Measurements from ENCODE around the gene GNG7.
"Not testable (repeated sequence)": the region's sequence is repeated elsewhere in the genome, so short reads cannot be mapped to it uniquely, and the experiment has no call there.

GNG7 gene

DNA sequence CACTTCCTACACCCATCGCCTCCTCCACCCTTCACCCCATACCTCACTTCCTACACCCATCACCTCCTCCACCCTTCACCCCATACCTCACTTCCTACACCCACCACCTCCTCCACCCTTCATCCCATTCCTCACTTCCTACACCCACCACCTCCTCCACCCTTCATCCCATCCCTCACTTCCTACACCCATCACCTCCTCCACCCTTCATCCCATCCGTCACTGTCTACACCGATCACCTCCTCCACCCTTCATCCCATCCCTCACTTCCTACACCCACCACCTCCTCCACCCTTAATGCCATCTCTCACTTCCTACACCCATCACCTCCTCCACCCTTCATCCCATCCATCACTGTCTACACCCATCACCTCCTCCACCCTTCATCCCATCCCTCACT is 10.7 kb upstream of the GNG7 start:
- not testable (repeated sequence) for DNase-seq (ENCODE audit: low spot score)

DNA sequence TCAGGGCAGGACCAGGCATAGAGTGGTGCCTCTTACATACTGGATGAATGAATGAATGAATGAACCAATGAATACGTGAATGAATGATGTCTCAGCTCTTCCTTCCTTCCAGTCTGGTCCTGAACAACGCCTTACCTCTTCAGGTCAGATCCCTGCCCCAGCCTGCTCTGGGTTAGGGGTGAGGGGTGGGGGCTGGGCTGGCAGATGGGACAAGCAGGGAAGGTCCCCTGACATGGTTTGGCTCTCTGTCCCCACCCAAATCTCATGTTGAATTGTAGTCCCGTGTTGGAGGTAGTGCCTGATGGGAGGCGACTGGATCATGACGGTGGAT is 9.3 kb upstream of the GNG7 start:
- DNase-seq (ENCODE audit: low spot score): no peak

DNA sequence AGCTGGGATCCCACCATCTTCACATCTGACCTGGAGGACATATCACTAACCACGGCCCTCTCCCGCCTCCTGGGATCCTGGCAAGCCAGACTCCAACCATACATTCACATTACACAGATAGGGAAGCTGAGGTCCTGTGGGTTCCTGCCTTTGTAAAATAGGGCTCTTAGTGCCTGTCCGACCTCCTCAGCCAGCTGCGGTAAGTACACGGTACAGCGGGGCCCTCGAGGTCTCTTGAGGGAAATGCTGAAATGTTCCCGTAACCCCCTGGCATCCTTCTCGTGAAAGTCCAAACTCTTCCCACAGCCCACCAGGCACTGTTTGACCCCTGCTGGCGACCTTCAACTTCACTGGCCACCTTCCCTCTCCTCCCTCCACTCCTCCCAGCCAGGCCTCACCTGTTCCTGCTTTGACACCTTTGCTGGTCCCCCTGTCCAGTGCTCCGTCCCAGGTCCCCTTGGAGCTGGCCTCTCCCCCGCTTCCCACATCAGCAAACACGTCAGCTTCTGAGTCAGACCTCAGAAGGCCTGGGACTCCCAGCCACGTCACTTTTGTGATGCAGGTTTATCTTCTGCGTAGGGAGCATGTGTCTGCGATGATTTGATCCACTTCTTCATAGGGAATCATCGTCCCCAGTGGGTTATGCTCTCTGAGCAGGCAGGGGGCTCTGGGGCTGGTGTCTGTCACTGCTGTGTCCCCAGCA is 8.8 kb upstream of the GNG7 start:
- no peak for DNase-seq (ENCODE audit: low spot score)

DNA sequence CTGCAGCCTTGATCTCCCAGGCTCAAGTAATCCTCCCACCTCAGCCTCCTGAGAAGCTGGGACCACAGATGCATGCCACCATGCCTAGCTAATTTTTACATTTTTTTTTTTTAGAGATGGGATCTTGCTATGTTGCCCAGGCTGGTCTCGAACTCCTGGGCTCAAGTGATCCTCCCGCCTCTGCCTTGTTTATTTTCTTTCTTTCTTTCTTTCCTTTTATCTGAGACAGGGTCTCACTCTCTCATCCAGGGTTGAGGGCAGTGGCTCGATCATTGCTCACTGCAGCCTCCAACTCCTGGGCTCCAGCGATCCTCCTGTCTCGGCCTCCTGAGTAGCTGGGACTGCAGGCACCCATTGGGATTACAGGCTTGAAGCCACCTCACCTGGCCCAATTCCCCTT is 3.8 kb upstream of the GNG7 start:
- DNase-seq (ENCODE audit: low spot score): no peak

DNA sequence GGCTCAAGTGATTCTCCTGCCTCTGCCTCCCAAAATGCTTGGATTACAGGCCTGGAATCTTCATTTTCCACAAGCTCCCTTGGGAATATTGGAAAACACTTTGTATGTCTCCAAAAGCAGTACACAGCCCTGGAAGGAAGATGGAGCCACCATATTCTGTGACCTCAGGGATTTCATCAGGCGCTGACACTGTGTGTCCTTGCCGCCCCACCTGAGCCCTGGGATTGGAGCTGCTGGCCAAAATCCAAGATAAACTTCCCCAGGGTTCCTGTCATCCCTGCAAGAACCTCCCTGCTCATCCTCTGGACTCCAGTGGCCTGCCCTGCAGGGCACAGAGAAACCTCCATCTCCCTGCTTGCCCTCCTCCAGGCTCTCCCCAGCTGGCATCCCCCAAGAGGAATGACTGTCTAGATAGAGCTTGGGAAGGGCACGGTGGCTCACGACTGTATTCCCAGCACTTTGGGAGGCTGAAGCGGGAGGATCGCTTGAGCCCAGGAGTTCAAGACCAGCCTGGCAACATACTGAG is 1.3 kb upstream of the GNG7 start:
- no peak for DNase-seq (ENCODE audit: low spot score)

DNA sequence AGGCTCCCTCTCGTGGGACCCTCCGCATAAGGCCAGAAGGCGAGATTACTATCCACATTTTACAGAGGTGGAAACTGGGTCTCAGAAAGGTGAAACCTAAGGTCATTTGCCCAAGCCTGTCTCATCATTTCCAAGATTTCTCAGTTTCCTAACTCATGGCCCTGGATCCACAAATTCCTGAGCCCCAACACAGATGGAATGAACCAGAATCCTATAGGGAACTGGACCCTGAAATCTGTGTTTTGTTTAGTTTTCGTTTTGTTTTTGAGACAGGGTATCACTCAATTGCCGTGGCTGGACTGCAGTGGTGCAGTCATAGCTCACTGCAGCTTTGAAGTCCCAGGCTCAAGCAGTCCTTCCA is 563 bp upstream of the GNG7 start:
- DNase-seq (ENCODE audit: low spot score): no peak

DNA sequence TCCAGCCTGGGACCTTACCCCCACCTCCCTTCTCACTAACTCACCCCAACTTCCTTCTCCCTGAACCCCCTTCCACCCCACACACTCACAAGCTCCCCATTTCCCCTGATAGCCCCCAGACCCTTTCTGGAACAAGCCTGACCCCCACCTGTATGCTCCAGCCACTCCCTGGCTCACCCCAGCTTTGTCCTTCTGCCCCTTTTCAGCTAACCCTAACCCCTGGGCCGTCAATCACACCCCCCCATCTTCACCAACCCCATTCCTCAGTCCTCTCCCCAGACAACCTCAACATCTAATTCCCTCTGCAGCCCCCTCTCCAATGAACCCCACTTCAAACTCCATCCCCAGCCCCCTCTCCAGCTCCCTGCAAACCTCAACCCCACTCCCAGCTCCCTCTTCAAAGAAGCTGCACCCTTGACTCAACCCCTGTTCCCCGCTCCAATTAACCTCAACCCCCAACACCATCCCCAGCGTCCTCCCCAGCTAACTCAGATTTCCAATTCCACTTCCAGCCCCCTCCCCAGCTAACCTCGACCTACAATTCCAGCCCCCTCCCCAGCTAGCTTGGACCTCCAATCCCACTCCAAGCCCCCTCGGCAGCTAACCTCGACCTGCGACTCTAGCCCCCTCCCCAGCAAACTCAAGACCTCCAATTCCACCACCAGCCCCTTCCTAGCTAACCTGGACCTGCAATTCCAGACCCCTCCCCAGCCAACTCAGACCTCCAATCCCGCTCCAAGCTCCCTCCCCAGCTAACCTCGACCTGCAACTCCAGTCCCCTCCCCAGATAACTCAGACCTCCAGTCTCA is 929 bp downstream of the GNG7 start:
- DNase-seq (ENCODE audit: low spot score): no peak

DNA sequence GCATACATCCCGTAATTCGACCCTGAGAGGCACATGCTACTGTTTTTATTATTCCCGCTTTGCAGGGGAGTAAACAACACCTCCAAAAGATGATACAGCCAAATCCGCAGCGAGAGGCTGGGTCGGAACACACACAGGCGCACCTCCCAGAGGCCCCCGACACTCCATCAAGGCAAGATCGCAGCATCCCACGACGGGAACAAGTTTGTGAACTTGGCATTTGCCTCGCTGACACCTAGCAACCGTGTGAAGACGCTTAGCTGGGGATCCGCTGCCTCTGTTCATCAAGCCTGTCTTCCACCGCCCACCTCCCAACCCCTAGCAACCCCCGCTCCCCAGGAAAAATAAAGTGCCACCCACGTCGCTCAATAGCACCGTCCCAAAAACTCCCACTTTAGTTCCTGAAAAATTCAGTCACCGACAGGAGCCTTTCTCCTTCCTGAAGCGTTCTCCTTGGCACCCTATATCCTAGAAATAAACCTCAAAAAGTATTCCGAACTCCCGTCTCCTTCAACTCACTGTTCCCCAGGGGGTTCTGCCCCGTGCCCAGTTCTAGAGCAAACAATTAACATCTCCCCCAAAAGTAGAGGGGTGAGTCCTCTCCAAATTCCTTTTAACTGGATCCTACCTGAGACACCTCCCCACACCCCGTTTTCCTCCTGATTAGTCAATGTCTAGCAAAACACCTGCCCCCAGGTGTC is 1.7 kb downstream of the GNG7 start:
- DNase-seq (ENCODE audit: low spot score): no peak

DNA sequence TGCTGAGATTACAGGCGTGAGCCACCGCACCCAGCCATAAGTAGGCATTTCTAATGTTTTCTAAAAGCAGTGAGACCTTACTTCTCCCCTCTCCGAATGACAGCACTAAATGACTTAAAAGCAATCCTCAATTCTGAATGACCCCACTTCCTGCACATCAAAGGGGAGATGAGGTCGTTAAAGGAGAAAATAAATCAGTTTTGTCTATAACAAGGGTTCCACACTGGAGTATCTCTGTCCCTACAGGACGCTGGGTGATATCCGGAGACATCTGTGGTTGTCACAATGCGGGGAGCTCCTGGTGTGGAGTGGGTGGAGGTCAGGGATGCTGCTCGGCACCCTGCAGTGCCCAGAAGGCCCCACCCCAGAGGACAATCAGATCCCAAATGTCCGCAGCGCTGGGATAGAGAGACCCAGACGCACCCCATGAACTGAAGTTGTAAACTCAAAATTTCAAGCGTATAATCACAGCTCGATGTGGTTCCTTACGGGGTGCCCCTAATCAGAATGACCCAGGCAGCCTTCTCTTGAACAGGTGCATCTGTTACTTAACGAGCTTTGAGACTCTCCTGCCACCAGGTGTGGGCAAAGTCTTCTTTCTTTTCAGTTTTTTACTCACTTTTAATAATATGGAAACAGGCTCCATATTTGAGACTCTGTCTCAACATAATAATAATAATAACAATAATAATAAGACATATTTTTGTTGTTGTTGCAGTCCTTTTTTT is 2.9 kb downstream of the GNG7 start:
- no peak for DNase-seq (ENCODE audit: low spot score)

DNA sequence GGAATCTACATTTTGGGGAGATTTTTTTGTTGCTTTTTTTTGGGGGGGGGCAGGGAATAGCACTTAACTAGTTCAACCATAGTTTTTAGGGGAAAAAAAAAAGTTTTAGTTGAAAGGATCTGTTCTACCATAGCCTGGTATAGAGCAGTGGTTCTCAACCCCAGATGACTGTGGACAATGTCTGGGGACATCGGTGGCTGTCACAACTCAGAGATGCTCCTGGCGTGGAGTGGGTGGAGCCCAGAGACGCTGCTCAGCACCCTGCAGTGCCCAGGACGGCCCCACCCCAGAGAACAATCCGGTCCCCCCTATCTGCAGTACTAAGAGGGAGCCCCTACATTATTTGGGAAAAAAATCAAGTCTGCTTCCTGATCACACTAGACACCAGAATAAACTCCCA is 8.3 kb downstream of the GNG7 start:
- no peak for DNase-seq (ENCODE audit: low spot score)

DNA sequence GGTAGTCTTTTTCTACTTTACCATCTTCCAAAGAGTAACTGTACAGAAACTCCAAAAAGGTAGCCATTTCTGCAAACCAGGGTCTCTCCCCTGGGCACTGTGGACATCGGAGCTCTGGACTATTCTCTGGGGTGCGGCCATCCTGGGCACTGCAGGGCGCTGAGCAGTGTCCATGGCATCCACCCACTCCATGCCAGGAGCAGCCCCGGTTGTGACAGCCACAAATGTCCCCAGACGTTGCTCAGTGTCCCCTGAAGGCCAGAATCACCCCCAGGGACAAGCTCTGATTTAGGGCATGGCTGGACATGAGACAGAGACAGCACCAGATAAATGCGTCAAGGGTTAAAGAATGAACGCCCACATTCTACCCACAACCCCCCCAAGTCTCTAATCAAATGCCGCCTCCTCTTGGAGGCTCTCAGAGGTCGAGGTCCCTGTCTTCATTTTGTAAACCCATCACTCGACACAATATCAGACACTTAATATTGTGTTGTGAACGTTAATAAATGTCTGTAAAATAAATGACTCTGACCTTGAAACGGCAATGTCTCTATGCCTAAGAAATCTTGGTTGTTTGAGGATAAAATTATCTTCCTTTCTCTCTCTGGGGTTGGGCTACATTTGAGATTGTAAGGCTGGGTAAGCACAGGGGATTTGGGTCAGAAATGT is 8.9 kb downstream of the GNG7 start:
- DNase-seq (ENCODE audit: low spot score): no peak

DNA sequence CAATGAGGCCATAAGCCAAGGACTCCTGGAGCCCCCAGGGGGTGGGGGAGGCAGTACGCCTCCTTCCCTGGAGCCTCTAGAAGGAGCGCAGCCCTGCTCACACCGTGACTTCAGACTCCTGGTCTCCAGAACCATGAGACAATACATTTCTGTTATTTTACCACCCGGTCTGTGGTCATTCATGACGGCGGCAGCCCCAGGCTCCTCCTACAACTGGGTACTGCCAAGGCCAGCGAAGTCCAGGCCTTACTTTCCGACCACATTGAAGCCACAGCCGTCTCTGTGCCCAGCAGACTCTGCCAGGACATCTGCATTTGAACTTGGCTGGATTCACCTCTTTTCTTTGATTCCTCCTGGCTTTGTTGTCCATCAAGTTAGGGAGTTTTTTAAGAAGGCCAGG is 10.5 kb downstream of the GNG7 start:
- DNase-seq (ENCODE audit: low spot score): no peak

DNA sequence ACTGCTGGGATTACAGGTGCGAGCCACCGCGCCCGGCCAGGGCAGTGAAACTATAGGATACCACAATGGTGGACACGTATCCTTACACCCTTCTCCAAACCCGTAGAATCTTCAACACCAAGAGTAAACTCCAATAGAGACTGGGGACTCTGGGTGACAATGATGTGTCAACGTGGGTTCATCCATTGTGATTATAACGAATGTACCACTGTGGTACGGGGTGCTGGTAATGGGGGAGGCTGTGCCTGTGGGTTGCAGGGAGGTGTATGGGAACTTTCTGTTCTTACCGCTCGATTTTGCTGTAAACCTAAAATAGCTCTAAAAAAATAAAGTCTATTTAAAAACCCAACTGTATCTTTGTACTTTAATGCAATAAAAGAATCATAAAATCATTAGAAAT is 11.6 kb downstream of the GNG7 start:
- DNase-seq (ENCODE audit: low spot score): no peak

DNA sequence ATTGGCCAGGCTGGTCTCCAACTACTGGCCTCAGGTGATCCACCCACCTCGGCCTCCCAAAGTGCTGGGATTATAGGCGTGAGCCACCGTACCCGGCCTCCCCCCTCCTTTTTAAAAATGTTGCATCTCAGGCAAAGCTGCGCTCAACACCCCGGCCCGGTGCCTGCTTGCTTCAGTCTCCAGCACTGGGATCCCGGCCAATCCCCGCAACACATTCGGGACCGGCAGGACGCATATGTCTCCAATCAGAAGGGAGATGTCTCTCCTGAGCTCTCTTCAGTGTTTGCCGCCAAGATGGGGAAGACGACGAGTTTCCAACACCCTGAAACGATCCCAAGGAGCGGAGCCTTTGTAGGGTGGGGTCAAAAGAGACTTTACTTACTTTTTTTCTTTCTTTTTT is 16.1 kb downstream of the GNG7 start:
- DNase-seq (ENCODE audit: low spot score): no peak

DNA sequence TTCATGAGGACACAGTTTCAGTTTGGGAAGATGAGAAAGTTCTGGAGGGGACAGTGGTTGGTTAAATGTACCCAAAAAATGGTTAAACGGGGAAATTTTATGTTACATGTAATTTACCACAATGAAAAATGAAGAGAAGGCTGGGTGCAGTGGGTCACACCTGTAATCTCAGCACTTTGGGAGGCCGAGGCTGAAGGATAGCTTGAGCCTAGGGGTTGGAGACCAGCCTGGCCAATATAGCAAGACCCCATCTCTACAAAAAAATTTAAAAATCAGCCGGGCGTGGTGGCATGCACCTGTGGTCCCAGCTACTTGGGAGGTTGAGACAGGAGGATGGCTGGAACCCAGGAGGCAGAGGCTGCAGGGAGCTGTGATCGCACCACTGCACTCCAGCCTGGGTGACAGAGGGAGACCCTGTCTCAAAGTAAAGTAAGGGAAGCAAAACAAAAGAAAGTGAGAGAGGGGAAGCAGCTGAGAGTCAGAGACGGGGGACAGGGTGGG is 17.2 kb downstream of the GNG7 start:
- DNase-seq (ENCODE audit: low spot score): no peak

DNA sequence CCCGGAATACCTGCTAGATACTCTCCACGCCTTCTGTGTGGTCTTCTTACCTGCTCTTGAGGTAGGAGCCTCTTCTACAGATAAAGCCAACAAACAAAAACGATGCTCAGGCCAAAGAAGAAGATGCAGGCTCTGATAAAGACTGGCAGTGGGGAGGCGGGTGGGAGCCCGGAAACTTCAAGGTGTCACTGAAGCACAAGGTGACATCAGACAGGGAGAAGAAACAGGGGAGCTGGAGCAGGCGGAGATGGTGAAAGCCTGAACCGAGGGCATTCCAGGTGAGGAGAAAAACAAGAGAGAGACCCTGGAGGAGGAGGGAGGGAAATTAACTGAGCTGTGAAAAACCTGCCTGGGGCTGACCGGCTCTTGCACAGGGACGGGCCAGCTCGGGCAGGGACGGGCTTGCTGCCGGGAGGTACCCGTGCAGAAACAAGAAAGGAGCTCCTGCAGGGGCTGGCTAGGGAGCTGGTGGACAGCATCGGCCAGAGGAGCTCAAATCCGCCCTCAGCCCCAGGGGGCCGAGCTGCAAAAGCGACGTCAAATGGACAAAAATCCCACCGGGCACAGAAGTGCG is 19.0 kb downstream of the GNG7 start:
- no peak for DNase-seq (ENCODE audit: low spot score)

DNA sequence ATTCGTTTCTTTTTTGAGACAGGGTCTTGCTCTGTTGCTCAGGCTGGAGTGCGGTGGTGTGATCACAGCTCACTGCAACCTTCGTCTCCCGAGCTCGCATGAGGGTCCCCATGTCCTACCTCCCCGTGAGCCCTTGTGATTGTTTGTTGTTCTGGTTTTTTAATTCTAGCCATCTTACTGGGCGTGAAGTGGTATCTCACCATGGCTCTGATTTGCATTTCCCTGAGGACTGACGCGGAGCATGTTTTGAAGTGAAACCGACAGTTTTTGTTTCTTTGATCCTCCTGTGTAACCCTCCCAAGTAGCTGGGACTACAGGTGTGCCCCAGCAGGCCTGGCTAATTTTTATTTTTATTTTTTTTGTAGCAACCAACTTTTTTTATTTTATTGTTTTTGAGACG is 21.7 kb downstream of the GNG7 start:
- DNase-seq (ENCODE audit: low spot score): no peak

DNA sequence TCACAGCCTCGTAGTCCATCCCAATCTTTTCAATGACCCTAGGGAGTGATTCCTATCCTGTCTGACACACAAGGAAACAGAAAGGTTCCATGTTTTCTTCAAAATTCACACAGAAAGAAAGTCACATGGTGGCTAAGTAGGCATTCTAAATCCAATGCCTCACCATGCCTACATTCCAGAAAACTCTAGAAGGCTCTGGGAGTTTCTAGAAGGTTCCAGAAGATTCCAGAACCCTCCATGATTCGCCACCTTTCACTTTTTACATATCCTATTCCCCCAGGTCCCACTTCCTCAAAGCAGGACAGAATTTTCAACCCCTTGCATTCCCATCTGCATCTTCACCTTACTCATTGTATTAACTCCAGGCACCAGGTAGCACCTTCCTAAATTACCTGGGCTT is 23.1 kb downstream of the GNG7 start:
- no peak for DNase-seq (ENCODE audit: low spot score)

DNA sequence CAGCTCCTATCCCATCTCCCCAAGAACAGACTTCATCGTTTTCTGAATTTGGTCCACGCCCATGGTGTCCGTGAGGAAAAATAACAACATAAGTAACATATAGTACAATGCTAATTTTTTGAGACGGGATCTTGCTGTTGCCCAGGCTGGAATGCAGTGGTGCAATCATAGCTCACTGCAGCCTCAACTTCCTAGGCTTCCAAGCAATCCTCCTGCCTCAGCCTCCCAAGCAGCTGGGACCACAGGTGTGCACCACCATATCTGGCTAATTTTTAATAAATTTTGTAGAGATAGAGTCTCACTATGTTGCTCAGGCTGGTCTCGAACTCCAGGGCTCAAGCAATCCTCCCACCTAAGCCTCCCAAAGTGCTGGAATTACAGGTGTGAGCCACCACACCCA is 23.5 kb downstream of the GNG7 start:
- not testable (repeated sequence) for DNase-seq (ENCODE audit: low spot score)

DNA sequence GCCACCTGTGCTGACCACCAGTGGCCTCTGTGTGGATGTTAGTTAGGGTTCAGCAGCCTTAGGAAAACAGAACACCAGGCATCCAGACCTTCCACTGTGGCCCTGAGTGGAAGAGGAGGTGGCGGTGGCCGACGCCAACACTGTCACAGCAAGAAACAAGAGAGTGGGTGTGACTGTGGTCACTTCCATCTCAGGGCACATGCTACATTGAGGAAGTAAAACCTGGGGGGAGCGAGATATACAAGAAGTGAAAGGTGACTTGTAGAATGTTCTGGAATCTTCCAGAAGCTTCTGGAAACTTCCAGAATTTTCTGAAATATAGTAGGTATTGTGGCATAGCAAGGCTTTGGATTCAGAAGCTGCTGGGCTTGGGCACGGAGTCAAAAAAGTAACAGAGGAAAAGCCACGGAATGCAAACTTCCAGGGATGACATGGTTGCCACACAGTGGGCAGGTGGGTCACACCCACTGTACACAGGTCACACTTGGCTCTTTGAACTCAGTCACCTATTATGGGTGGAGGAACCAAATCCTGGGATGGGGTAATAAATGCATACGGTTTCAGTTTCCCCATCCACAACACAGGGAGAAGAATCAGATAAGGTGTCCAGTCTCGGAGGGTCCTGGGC is 24.3 kb downstream of the GNG7 start:
- DNase-seq (ENCODE audit: low spot score): no peak

DNA sequence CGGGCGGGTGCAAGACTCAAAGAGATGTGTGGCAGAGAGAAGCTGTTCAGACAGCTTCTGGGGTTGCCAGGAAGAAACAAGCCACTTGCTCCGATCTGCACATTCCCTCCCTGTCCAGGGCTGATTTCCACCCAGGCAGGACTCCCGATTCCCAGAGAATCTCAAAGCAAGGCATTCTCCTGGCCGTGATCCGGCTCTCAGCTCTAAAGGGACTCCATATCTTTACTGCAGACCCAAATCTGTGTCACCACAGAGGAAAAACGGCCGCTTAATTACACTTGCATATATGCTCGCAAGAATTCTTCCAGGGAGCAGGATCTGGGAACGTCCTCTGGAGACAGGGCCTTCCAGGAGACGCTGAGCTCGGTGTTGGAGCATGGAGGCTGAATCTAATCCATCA is 25.7 kb downstream of the GNG7 start:
- no peak for DNase-seq (ENCODE audit: low spot score)
